ENCODE results near the gene RBM28.
A peak's percentile ranks its signal among the peaks of the same experiment; 100 is the strongest.
"Not testable (repeated sequence)": the region's sequence is repeated elsewhere in the genome, so short reads cannot be mapped to it uniquely, and the experiment has no call there.

RBM28 gene

GRCh38 chr7:128284102-128284501 is 59.6 kb downstream of the RBM28 start:
- DNase-seq: no peak

DNA sequence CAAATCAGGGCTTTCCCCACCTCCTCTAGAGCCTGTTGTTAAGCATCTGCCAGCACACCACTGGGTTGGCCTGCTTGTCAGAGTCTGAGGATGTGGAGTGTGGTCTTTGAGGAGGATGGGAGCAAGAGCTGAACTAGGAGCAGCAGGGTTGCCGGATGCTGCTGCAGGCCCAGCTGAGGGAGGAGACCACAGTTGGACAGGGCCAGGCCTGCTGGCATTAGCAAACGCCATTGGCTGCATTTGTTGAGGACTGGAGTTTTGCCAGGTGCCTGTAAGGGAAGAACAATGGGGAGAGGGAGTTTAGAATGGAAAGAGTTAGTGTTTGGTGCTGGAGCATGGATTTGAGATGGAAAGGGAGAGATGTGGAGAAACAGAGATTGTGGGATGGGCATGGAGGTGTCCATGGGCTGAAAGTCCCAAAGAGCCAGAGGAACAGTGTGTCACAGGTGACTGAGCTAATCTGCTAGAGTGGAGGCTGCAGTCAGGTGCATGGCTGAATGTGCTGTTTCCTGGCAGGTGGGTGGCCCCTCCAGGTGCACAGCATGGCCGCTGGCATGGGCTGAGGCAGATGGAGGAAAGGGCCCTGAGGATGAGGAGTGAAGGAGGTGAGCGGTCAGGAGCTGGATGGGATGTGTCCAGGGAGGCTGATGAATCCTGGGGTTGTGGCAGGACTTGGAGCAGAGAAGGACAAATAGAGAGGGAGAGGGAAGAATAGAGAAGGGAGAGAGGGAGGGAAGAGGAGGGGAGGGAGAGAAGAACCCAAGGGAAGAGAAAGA is 61.9 kb downstream of the RBM28 start:
- DNase-seq: peak in 6 of 56 donors; percentile 2 to 22 (median 8)

DNA sequence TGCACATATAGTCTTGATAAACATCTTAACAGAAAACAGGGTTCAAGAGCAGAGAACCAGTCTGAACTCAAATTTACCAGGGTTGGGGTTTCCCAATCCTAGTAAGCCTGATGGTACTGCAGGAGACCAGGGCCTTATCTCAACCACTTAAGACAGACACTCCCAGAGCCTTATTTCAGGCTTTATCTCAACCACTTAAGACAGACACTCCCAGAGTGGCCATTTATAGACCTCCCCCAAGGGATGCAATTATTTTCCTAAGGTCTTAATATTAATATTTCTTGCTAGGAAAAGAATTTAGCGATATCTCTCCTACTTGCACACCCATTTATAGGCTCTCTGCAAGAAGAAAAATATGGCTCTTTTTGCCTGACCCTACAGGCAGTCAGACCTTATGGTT is 63.3 kb downstream of the RBM28 start:
- DNase-seq: not testable (repeated sequence)

GRCh38 chr7:128279124-128279713 is 64.5 kb downstream of the RBM28 start:
- DNase-seq: no peak

DNA sequence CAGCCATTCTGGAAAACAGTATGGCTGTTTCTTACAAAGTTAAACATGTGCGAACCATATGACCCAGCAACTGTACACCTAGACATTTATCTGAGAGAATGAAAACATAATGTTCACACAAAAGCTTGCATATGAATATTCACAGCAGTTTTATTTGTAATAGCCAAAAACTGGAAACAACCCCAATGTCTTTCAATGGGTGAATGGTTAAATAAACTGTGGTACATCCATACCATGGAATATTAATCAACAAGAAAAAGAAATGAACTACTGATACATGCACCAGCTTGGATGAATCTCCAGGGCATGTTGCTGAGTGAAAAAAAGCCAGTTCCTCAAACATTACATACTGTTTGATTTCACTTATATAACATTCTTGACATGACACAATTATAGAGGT is 65.3 kb downstream of the RBM28 start:
- no peak for DNase-seq

- no peak for DNase-seq
These were observed 68.0 kb downstream of the RBM28 start for GRCh38 chr7:128275681-128276080.

DNA sequence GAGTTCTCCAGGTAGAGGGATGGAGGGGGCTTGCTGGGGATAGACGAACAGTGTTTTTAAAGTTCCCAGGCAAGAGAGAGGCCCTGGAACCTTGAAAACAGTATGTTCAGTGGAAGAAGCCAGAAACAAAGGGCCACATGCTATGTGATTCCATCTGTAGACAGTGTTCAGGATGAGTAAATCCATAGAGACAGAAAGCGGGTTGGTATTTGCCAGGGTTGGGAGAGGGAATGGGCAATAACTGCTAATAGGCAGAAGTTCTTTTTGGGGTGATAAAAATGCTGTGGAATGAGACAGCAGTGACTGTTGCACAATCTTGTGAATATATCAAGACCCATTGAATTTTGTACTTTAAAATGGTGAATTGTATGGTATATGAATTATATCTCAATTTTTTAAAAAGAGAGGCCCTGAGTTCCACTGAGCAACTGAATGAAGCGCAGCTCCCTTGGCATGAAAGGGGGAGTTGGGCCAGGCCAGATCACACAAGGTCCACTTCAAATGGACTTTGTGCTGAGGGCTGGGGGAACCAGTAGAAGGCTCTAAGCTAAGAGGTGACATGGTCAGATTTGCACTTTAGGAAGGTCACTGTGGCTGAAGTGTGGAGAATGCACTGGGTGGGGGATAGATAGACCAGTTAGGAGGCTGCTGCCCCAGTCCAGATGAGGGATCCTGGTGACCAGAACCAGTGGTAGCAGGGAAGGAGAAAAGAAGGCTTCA is 68.7 kb downstream of the RBM28 start:
- no peak for DNase-seq

DNA sequence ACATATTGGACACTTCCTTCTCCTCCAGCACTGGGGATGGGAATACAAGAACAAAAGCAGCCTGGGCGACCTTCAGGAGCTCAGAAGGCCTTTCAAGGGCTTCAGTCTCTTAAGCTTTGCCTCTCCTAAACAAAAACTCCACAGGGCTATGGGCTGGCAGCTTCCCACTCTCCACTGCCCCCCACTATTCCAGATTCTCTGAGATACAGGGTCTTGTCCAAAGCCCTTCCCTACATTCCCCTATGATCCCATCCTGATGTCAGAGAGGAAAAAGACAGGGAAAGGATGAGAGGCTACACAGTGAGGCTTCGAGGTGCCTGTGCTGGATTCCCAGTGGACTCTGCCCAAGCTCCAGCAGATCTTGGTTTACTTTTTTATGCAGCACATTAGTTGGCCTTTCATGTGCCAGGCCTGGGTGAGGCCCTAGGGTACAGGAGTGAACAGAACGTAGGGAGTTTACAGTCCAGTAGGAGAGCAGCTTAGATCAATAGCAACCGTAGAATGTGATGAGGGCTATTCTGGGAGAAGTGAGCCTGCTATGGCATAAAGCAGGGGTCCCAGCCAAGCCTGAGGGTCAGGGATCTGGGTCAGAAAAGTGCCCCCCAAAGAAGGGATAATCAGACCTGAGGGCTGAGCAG is 69.3 kb downstream of the RBM28 start:
- no peak for DNase-seq

DNA sequence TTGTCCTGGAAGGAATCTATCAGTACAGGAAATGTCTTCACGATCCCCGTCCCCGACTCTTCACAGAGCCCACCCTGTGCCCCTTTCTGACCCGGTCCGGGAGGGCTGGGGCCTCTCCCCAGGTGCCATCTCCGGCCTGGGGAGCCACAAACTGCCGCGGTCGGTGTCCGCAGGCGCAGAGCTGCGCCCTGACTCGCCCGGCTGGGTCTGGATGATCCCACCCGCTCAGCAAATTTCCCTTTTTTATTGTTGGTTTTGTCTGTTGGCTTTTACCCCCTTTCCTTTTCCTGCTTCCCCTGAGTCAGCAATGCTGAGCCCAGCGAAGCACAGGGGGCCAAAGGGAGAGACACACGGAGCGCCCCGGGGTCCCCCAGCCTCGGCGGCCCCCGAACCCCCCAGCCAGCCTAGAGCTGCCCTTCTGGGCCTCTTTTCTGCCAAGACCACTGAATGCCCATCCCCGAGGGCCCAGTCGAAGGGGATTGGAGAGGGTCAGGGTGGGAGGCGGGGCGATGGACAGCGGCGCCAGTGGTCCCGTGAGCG is 71.7 kb downstream of the RBM28 start:
- no peak for DNase-seq

DNA sequence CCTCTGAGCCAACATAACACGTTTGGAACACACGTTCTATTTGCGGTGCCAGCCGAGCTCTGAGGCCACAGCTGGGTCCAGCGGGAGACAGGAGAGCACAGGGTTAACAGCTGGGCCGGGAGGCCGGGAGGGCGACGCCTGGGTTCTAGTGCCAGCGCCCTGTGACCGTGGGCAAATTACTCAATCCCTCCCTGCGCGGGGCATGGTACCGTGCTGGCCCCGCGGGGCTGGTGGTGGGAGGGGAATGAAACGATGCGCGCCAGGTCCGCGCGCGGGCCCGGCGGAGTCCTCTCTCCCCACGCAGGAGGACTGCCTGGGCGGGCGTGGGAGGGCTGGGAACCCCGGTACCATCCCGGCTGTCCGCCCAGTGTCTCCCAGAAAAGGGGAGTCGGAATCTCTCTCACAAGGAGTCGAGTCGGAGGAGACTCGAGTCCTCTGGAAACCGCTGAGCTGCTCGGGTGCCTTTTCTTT is 72.2 kb downstream of the RBM28 start:
- peak in 7 of 56 donors; percentile 6 to 46 (median 24) for DNase-seq

GRCh38 chr7:128270826-128271272 is 72.9 kb downstream of the RBM28 start:
- DNase-seq: peak in 5 of 56 donors; percentile 2 to 20 (median 8)

DNA sequence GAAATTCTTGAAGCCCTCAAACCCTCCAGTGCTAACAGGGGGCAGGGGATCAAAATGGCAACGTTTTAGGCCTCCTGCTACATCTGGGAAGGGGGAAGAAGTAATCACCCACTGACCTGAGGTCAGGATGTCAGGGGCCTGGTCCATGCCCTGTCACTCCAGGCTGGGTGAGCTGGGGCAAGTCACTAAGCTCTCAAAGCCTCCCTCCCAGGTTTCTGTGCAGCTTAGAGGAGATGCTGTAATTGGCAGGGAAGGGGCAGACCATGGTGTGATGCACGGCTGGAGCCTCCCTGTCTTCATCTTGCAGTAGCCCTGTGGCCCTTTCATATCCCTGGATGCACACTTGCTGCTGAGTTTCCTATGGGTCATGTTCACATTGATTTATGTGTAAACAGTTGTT is 75.5 kb downstream of the RBM28 start:
- no peak for DNase-seq

DNA sequence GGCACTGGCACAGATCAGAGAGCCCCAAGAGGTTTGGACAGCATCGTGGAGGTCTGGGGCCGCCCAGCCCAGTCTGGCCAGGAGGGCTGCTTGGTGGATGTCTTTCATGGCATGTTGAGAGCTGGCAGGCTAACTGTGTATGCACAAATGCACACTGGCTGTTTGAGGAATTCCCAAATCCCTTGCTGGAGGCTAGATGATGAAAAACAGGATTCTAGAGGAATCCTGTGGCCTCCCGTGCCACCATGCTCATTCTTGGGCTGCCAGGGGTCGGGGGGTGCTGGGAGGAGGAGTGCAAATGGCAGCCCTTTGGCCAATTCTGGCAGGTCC is 76.1 kb downstream of the RBM28 start:
- DNase-seq: peak in 2 of 56 donors; percentile 49 to 64

GRCh38 chr7:128266883-128267594 is 76.7 kb downstream of the RBM28 start:
- peak in 35 of 56 donors; percentile 7 to 67 (median 37) for DNase-seq

GRCh38 chr7:128266529-128266882 is 77.2 kb downstream of the RBM28 start:
- no peak for DNase-seq

GRCh38 chr7:128265906-128266300 is 77.8 kb downstream of the RBM28 start:
- no peak for DNase-seq

GRCh38 chr7:128265156-128265905 is 78.4 kb downstream of the RBM28 start:
- no peak for DNase-seq

DNA sequence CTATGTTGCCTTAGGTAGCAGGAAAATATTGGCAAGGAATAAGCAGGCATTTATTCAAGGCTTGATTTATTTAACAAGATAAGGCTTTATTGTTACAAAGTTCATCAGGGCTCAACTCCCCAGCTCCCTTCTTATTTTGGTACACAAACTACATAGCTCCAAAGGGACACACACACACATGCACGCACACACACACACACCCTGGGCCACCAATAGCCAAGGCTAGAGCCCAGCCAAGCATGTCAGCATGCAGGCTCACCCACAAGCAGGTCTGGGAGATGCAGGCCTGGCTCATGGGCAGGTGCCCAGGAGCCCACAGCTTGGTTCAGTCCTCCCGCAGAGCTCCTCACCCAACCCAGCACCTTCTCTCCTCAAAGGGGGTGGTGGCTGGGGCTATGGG is 79.2 kb downstream of the RBM28 start:
- no peak for DNase-seq

- DNase-seq: no peak
These were observed 80.3 kb downstream of the RBM28 start for GRCh38 chr7:128263420-128263819.

Measured in nucleus accumbens (tissue), 56 donors.